Memory B cell (primary cell): ENCODE measurements around the gene NBPF20.
"Not testable (repeated sequence)": the region's sequence is repeated elsewhere in the genome, so short reads cannot be mapped to it uniquely, and the experiment has no call there.

Experiments used
- ATAC-seq: fragments of 150-1000 bp; cut with Tn5 transposase; 2 replicates; pipeline ENCODE4 v1.10.0; 2021; ENCODE audit warnings: low read depth, mild to moderate bottlenecking, moderate library complexity
- DNase-seq, 2 donors: peaks; one replicate each; pipeline ENCODE4 v3.0.0; 2022; ENCODE audit warnings: low spot score in 2 of 2
- H3K27ac Mint-ChIP-seq: one replicate; pipeline ENCODE4 v1.8.0; 2022; ENCODE audit warnings: mild to moderate bottlenecking, moderate library complexity, mixed read lengths
- H3K27me3 Mint-ChIP-seq: one replicate; pipeline ENCODE4 v1.8.0; 2022; ENCODE audit warnings: mixed read lengths
- H3K36me3 Mint-ChIP-seq: one replicate; pipeline ENCODE4 v1.8.0; 2022; ENCODE audit warnings: mild to moderate bottlenecking, mixed read lengths
- H3K4me1 Mint-ChIP-seq: one replicate; pipeline ENCODE4 v1.8.0; 2022; ENCODE audit warnings: mixed read lengths
- H3K4me3 Mint-ChIP-seq: one replicate; pipeline ENCODE4 v1.8.0; 2022; ENCODE audit warnings: mild to moderate bottlenecking, moderate library complexity, mixed read lengths
- H3K9me3 Mint-ChIP-seq: one replicate; pipeline ENCODE4 v1.8.0; 2022; ENCODE audit warnings: mixed read lengths

NBPF20 gene

GRCh38 chr1:145452506-145452905 lies 27.1 kb upstream of the NBPF20 start:
- not testable (repeated sequence) for H3K36me3 Mint-ChIP-seq, H3K4me3 Mint-ChIP-seq, H3K27ac Mint-ChIP-seq, ATAC-seq, H3K9me3 Mint-ChIP-seq, H3K27me3 Mint-ChIP-seq, DNase-seq, H3K4me1 Mint-ChIP-seq

- H3K36me3 Mint-ChIP-seq, H3K4me3 Mint-ChIP-seq, H3K27me3 Mint-ChIP-seq, H3K4me1 Mint-ChIP-seq, DNase-seq, H3K9me3 Mint-ChIP-seq, H3K27ac Mint-ChIP-seq: not testable (repeated sequence)
- peak; percentile 32 for ATAC-seq
Observed at GRCh38 chr1:145451914-145452313, 26.5 kb upstream of the NBPF20 start.

- not testable (repeated sequence) for DNase-seq, H3K9me3 Mint-ChIP-seq, H3K27ac Mint-ChIP-seq, H3K36me3 Mint-ChIP-seq, H3K4me1 Mint-ChIP-seq, ATAC-seq, H3K27me3 Mint-ChIP-seq, H3K4me3 Mint-ChIP-seq
Observed at GRCh38 chr1:145445219-145445618, 19.8 kb upstream of the NBPF20 start.

GRCh38 chr1:145442340-145442739 lies 16.9 kb upstream of the NBPF20 start:
- not testable (repeated sequence) for H3K36me3 Mint-ChIP-seq, H3K9me3 Mint-ChIP-seq, H3K4me3 Mint-ChIP-seq, H3K4me1 Mint-ChIP-seq, H3K27me3 Mint-ChIP-seq, DNase-seq, ATAC-seq, H3K27ac Mint-ChIP-seq

- not testable (repeated sequence) for H3K27ac Mint-ChIP-seq
- peaks cover 32% of the 10 kb centered on the region for H3K27me3 Mint-ChIP-seq
Observed at GRCh38 chr1:145431363-145432256, 6.2 kb upstream of the NBPF20 start.

GRCh38 chr1:145430830-145431229 lies 5.4 kb upstream of the NBPF20 start:
- H3K9me3 Mint-ChIP-seq: peaks cover 16% of the 10 kb centered on the region
- H3K27ac Mint-ChIP-seq, H3K4me1 Mint-ChIP-seq, DNase-seq, H3K4me3 Mint-ChIP-seq, ATAC-seq: not testable (repeated sequence)
- peaks cover 11% of the 10 kb centered on the region for H3K36me3 Mint-ChIP-seq
- H3K27me3 Mint-ChIP-seq: peaks cover 32% of the 10 kb centered on the region

More at GRCh38 chr1:145431363-145432256, 6.2 kb upstream of the NBPF20 start:
- peak; percentile 32 for ATAC-seq
- Mint-ChIP-seq H3K4me3 (peak overlapping the region; percentile 46), H3K9me3 (peaks cover 16% of the 10 kb centered on the region), H3K36me3 (peaks cover 11% of the 10 kb centered on the region)
- H3K4me1 Mint-ChIP-seq, DNase-seq: not testable (repeated sequence)

GRCh38 chr1:145429329-145429728 lies 3.9 kb upstream of the NBPF20 start:
- not testable (repeated sequence) for DNase-seq, ATAC-seq, H3K4me3 Mint-ChIP-seq, H3K27ac Mint-ChIP-seq
- Mint-ChIP-seq H3K4me1 (peaks cover 12% of the 10 kb centered on the region), H3K36me3 (peaks cover 11% of the 10 kb centered on the region), H3K9me3 (peaks cover 16% of the 10 kb centered on the region), H3K27me3 (peaks cover 30% of the 10 kb centered on the region)

- ATAC-seq: peak; percentile 74
- peaks cover 16% of the 10 kb centered on the region for H3K27me3 Mint-ChIP-seq
Observed at GRCh38 chr1:145424612-145425435, 579 bp downstream of the NBPF20 start.

GRCh38 chr1:145415149-145415548 lies 10.3 kb downstream of the NBPF20 start:
- H3K4me3 Mint-ChIP-seq, H3K4me1 Mint-ChIP-seq, DNase-seq, H3K9me3 Mint-ChIP-seq, H3K27ac Mint-ChIP-seq, H3K27me3 Mint-ChIP-seq, ATAC-seq, H3K36me3 Mint-ChIP-seq: not testable (repeated sequence)

More at GRCh38 chr1:145424612-145425435, 579 bp downstream of the NBPF20 start:
- peak overlapping the region; percentile 87 for H3K27ac Mint-ChIP-seq
- not testable (repeated sequence) for H3K4me1 Mint-ChIP-seq, H3K36me3 Mint-ChIP-seq, DNase-seq, H3K9me3 Mint-ChIP-seq
- H3K4me3 Mint-ChIP-seq: peak overlapping the region; percentile 90

GRCh38 chr1:145407266-145407665 lies 18.1 kb downstream of the NBPF20 start:
- H3K9me3 Mint-ChIP-seq, H3K27ac Mint-ChIP-seq, DNase-seq, ATAC-seq, H3K36me3 Mint-ChIP-seq, H3K4me1 Mint-ChIP-seq, H3K4me3 Mint-ChIP-seq, H3K27me3 Mint-ChIP-seq: not testable (repeated sequence)

GRCh38 chr1:145404949-145405348 lies 20.5 kb downstream of the NBPF20 start:
- not testable (repeated sequence) for H3K27ac Mint-ChIP-seq, H3K4me3 Mint-ChIP-seq, H3K27me3 Mint-ChIP-seq

GRCh38 chr1:145400701-145401100 lies 24.7 kb downstream of the NBPF20 start:
- H3K27me3 Mint-ChIP-seq, H3K36me3 Mint-ChIP-seq, H3K27ac Mint-ChIP-seq, H3K4me3 Mint-ChIP-seq, H3K4me1 Mint-ChIP-seq, ATAC-seq, H3K9me3 Mint-ChIP-seq, DNase-seq: not testable (repeated sequence)

More at GRCh38 chr1:145404949-145405348, 20.5 kb downstream of the NBPF20 start:
- not testable (repeated sequence) for H3K4me1 Mint-ChIP-seq, H3K9me3 Mint-ChIP-seq, ATAC-seq, H3K36me3 Mint-ChIP-seq, DNase-seq
